Nephron (organoid): ENCODE results near the gene CNPY1.
"Not testable (repeated sequence)": the region's sequence is repeated elsewhere in the genome, so short reads cannot be mapped to it uniquely, and the experiment has no call there.

Experiments used
- H3K27ac Mint-ChIP-seq, 3 experiments: 2 replicates each; pipeline ENCODE4 v1.8.0; 2020; ENCODE audit warnings: mixed read lengths in 3 of 3, mild to moderate bottlenecking in 2 of 3, moderate library complexity in 1 of 3
- H3K27me3 Mint-ChIP-seq: 2 replicates; pipeline ENCODE4 v1.8.0; 2021; ENCODE audit warnings: low read depth, mild to moderate bottlenecking, moderate library complexity, mixed read lengths
- H3K36me3 Mint-ChIP-seq: 2 replicates; pipeline ENCODE4 v1.8.0; 2020; ENCODE audit warnings: low read depth, mixed read lengths
- H3K4me1 Mint-ChIP-seq: 2 replicates; pipeline ENCODE4 v1.8.0; 2020; ENCODE audit warnings: mixed read lengths
- H3K4me3 Mint-ChIP-seq, 3 experiments: 2 replicates each; pipeline ENCODE4 v1.8.0; 2020; ENCODE audit warnings: mild to moderate bottlenecking in 3 of 3, mixed read lengths in 3 of 3, moderate library complexity in 2 of 3
- H3K9me3 Mint-ChIP-seq: 2 replicates; pipeline ENCODE4 v1.8.0; 2020; ENCODE audit warnings: mixed read lengths
- CTCF ChIP-seq, 3 experiments: fragments of 200-600 bp; sonication (generic); IDR thresholded peaks; one replicate each; pipeline ENCODE4 v1.5.0; 2021; ENCODE audit warnings: antibody characterized with exemption in 3 of 3; ENCODE audit not compliant: unreplicated experiment in 3 of 3

Gene CNPY1

GRCh38 chr7:155546449-155546848, at the start of gene CNPY1:
Gene CNPY1, minus strand, starts transcription at chr7:155546559. Its CDS starts 630 bp downstream, at chr7:155545929.
- H3K4me1 Mint-ChIP-seq, H3K36me3 Mint-ChIP-seq, H3K4me3 Mint-ChIP-seq, H3K27ac Mint-ChIP-seq, H3K9me3 Mint-ChIP-seq: not testable (repeated sequence)
- H3K27me3 Mint-ChIP-seq, result peaks cover 24% of the 10 kb centered on the region

- Mint-ChIP-seq H3K36me3 (no peaks in the 10 kb centered on the region), H3K27me3 (peaks cover 16% of the 10 kb centered on the region), H3K4me3 (no peak overlapping the region), H3K27ac (no peak overlapping the region), H3K9me3 (no peaks in the 10 kb centered on the region), H3K4me1 (peaks cover 14% of the 10 kb centered on the region)
- no peak for TF ChIP-seq CTCF (IDR thresholded peaks at IDR 0.05; ENCODE audit: unreplicated experiment in 3 of 3)
Observed at GRCh38 chr7:155594961-155595366, 48.6 kb upstream of the CNPY1 start.

GRCh38 chr7:155594163-155594732, 47.9 kb upstream of the CNPY1 start:
- H3K9me3 Mint-ChIP-seq, result no peaks in the 10 kb centered on the region
- TF ChIP-seq CTCF (IDR thresholded peaks at IDR 0.05; ENCODE audit: unreplicated experiment in 3 of 3), result no peak
- no peak overlapping the region for H3K4me3 Mint-ChIP-seq
- H3K36me3 Mint-ChIP-seq, result no peaks in the 10 kb centered on the region
- H3K27ac Mint-ChIP-seq, result peak overlapping the region in 1 of 3 experiments; percentile 28
- peaks cover 14% of the 10 kb centered on the region for H3K4me1 Mint-ChIP-seq
- peaks cover 14% of the 10 kb centered on the region for H3K27me3 Mint-ChIP-seq

GRCh38 chr7:155593461-155594162, 47.3 kb upstream of the CNPY1 start:
- no peaks in the 10 kb centered on the region for H3K36me3 Mint-ChIP-seq
- peaks cover 14% of the 10 kb centered on the region for H3K4me1 Mint-ChIP-seq
- no peak overlapping the region for H3K4me3 Mint-ChIP-seq
- peak overlapping the region in 1 of 3 experiments; percentile 28 for H3K27ac Mint-ChIP-seq
- no peaks in the 10 kb centered on the region for H3K9me3 Mint-ChIP-seq
- no peak for TF ChIP-seq CTCF (IDR thresholded peaks at IDR 0.05; ENCODE audit: unreplicated experiment in 3 of 3)
- H3K27me3 Mint-ChIP-seq, result peaks cover 9% of the 10 kb centered on the region

GRCh38 chr7:155591055-155591775, 44.9 kb upstream of the CNPY1 start:
- H3K4me1 Mint-ChIP-seq, result peaks cover 14% of the 10 kb centered on the region
- H3K36me3 Mint-ChIP-seq, result no peaks in the 10 kb centered on the region
- H3K9me3 Mint-ChIP-seq, result no peaks in the 10 kb centered on the region
- H3K27me3 Mint-ChIP-seq, result peaks cover 11% of the 10 kb centered on the region
- no peak overlapping the region for H3K4me3 Mint-ChIP-seq
- no peak for TF ChIP-seq CTCF (IDR thresholded peaks at IDR 0.05; ENCODE audit: unreplicated experiment in 3 of 3)
- no peak overlapping the region for H3K27ac Mint-ChIP-seq

GRCh38 chr7:155590215-155591018, 44.1 kb upstream of the CNPY1 start:
- Mint-ChIP-seq H3K36me3 (no peaks in the 10 kb centered on the region), H3K9me3 (no peaks in the 10 kb centered on the region)
- TF ChIP-seq CTCF (IDR thresholded peaks at IDR 0.05; ENCODE audit: unreplicated experiment in 3 of 3), result no peak

More at GRCh38 chr7:155590215-155591018, 44.1 kb upstream of the CNPY1 start:
- Mint-ChIP-seq H3K4me3 (no peak overlapping the region), H3K4me1 (peaks cover 17% of the 10 kb centered on the region), H3K27me3 (peaks cover 15% of the 10 kb centered on the region), H3K27ac (no peak overlapping the region)
